Loucy (cell line): ENCODE measurements around the gene MT2A.

Source experiments
- H2AFZ ChIP-seq: fragments of 200-600 bp; sonication (generic); 2 replicates; pipeline ENCODE4 v1.6.0; 2016; ENCODE audit warnings: antibody characterized with exemption, mild to moderate bottlenecking, low read length, moderate library complexity
- H3F3A ChIP-seq: fragments of 200-600 bp; 2 replicates; pipeline ENCODE4 v1.6.0; 2016; ENCODE audit warnings: antibody characterized with exemption, low read depth, mild to moderate bottlenecking
- H3K27me3 ChIP-seq: fragments of 200-600 bp; sonication (generic); 2 replicates; pipeline ENCODE4 v1.6.1; 2014; ENCODE audit warnings: low read length, mild to moderate bottlenecking; ENCODE audit not compliant: insufficient read depth, poor library complexity, severe bottlenecking
- H3K36me3 ChIP-seq: fragments of 200-600 bp; sonication (generic); 2 replicates; pipeline ENCODE4 v1.6.1; 2016; ENCODE audit warnings: low read length; ENCODE audit not compliant: insufficient read depth
- H3K4me1 ChIP-seq: fragments of 200-600 bp; sonication (generic); 2 replicates; pipeline ENCODE4 v1.5.1; 2014; ENCODE audit warnings: low read length, mild to moderate bottlenecking; ENCODE audit not compliant: insufficient read depth, poor library complexity, severe bottlenecking
- H3K4me2 ChIP-seq: fragments of 200-600 bp; sonication (generic); 2 replicates; pipeline ENCODE4 v1.6.0; 2014; ENCODE audit warnings: antibody characterized with exemption, low read length, low read depth, mild to moderate bottlenecking; ENCODE audit not compliant: poor library complexity, severe bottlenecking
- H3K4me3 ChIP-seq: fragments of 200-600 bp; sonication (generic); 2 replicates; pipeline ENCODE4 v1.5.1; 2014; ENCODE audit warnings: low read length, mild to moderate bottlenecking, mixed read lengths; ENCODE audit not compliant: poor library complexity, severe bottlenecking
- H3K79me2 ChIP-seq: fragments of 200-600 bp; sonication (generic); 2 replicates; pipeline ENCODE4 v1.6.1; 2014; ENCODE audit warnings: low read length; ENCODE audit not compliant: insufficient read depth
- H3K9ac ChIP-seq: fragments of 200-600 bp; sonication (generic); 2 replicates; pipeline ENCODE4 v1.6.0; 2014; ENCODE audit warnings: mild to moderate bottlenecking, low read depth, low read length, moderate library complexity; ENCODE audit not compliant: poor library complexity, severe bottlenecking
- H3K9me2 ChIP-seq: fragments of 200-600 bp; sonication (generic); replicated peaks from 2 replicates; pipeline ENCODE4 v1.6.1; 2016; ENCODE audit warnings: low read depth, low read length, mixed read lengths
- H3K9me3 ChIP-seq: fragments of 200-600 bp; sonication (generic); 2 replicates; pipeline ENCODE4 v1.6.1; 2014; ENCODE audit warnings: mild to moderate bottlenecking, antibody characterized with exemption, low read length, low read depth; ENCODE audit not compliant: insufficient read depth
- H4K20me1 ChIP-seq: fragments of 200-600 bp; sonication (generic); 2 replicates; pipeline ENCODE4 v1.6.0; 2014; ENCODE audit warnings: antibody characterized with exemption, low read length, mild to moderate bottlenecking; ENCODE audit not compliant: insufficient read depth, poor library complexity, severe bottlenecking
- CTCF ChIP-seq: fragments of 200-600 bp; sonication (generic); conservative IDR thresholded peaks from 2 replicates; pipeline ENCODE4 v1.5.1; 2014; ENCODE audit warnings: mild to moderate bottlenecking, antibody characterized with exemption, low read length
- EZH2phosphoT487 ChIP-seq: fragments of 200-600 bp; IDR thresholded peaks from 2 replicates; pipeline ENCODE4 v1.6.1; 2018; ENCODE audit warnings: antibody characterized with exemption, mild to moderate bottlenecking, moderate library complexity, borderline replicate concordance

MT2A gene

GRCh38 chr16:56637814-56638750 is 29.7 kb downstream of the MT2A start, which contains the start of gene MT1A:
MT1A (plus strand) TSS chr16:56638666; CDS start chr16:56638739, 73 bp downstream.
- Histone ChIP-seq H4K20me1 (no peaks in the 10 kb centered on the region), H3K9me2 (no peaks in the 10 kb centered on the region), H3K79me2 (no peaks in the 10 kb centered on the region), H3K9ac (no peak within 1 kb of the TSS), H3K4me2 (no peak within 1 kb of the TSS), H3K4me1 (no peaks in the 10 kb centered on the region), H2AFZ (no peak within 1 kb of the TSS), H3F3A (no peaks in the 10 kb centered on the region), H3K4me3 (no peak within 1 kb of the TSS), H3K9me3 (no peaks in the 10 kb centered on the region), H3K27me3 (no peaks in the 10 kb centered on the region), H3K36me3 (no peaks in the 10 kb centered on the region)
- TF ChIP-seq CTCF (no peak), EZH2phosphoT487 (no peak)

GRCh38 chr16:56639045-56639444 is 30.7 kb downstream of the MT2A start:
- Histone ChIP-seq H3K79me2 (no peaks in the 10 kb centered on the region), H3K9me3 (no peaks in the 10 kb centered on the region), H3K27me3 (no peaks in the 10 kb centered on the region), H2AFZ (no peak overlapping the region), H3K36me3 (no peaks in the 10 kb centered on the region), H3K9me2 (no peaks in the 10 kb centered on the region), H3K4me1 (no peaks in the 10 kb centered on the region), H3K9ac (no peak overlapping the region), H4K20me1 (no peaks in the 10 kb centered on the region), H3F3A (no peaks in the 10 kb centered on the region), H3K4me3 (no peak overlapping the region), H3K4me2 (no peak overlapping the region)
- TF ChIP-seq CTCF (no peak), EZH2phosphoT487 (no peak)

GRCh38 chr16:56640076-56640475 is 31.7 kb downstream of the MT2A start:
- no peak for TF ChIP-seq EZH2phosphoT487
- no peak for TF ChIP-seq CTCF
- no peak overlapping the region for H3K9ac ChIP-seq
- no peak overlapping the region for H2AFZ ChIP-seq
- no peaks in the 10 kb centered on the region for H3F3A ChIP-seq
- no peaks in the 10 kb centered on the region for H3K9me3 ChIP-seq
- H3K36me3 ChIP-seq, result no peaks in the 10 kb centered on the region
- no peaks in the 10 kb centered on the region for H4K20me1 ChIP-seq
- no peak overlapping the region for H3K4me2 ChIP-seq
- H3K79me2 ChIP-seq, result no peaks in the 10 kb centered on the region
- no peaks in the 10 kb centered on the region for H3K27me3 ChIP-seq
- H3K4me1 ChIP-seq, result no peaks in the 10 kb centered on the region
- H3K4me3 ChIP-seq, result no peak overlapping the region
- H3K9me2 ChIP-seq, result no peaks in the 10 kb centered on the region
